ENCODE measurements around the gene PLEK2. TPM values are rescaled to one million over a fixed set of nuclear protein-coding genes. Genes with fewer than 3 reads are reported as not detected.

The PLEK2 gene
- total and polyA plus RNA-seq, 2 experiments from 2014 or later, result 1.0 to 2.2 TPM

- TF ChIP-seq ZNF462 (CRISPR knock-in tag; IDR thresholded peaks at IDR 0.05), result no peak
- no peak for TF ChIP-seq NANOG (IDR thresholded peaks at IDR 0.05; ENCODE audit: borderline replicate concordance)
- no peak for TF ChIP-seq EZH2 (IDR thresholded peaks at IDR 0.05; ENCODE audit: low read depth, unreplicated experiment)
These were observed 6.6 kb upstream of the PLEK2 start (continued) for GRCh38 chr14:67418401-67419191.

- no peak overlapping the region for H3K27ac ChIP-seq (ENCODE audit: low read depth)
- no peaks in the 10 kb centered on the region for H3K4me1 ChIP-seq (ENCODE audit: insufficient read depth)
- Mint-ChIP-seq H3K4me1 (no peaks in the 10 kb centered on the region), H3K27me3 (ENCODE audit: insufficient read depth, low read depth, poor library complexity) (peaks cover 3% of the 10 kb centered on the region), H3K27ac (no peak overlapping the region), H3K36me3 (ENCODE audit: low read depth) (no peaks in the 10 kb centered on the region), H3K9me3 (no peaks in the 10 kb centered on the region), H3K4me3 (no peak overlapping the region)
- no peaks in the 10 kb centered on the region for H3K9me2 ChIP-seq (ENCODE audit: insufficient read depth)
- ATAC-seq (no peak), DNase-seq (ENCODE audit: low spot score) (no peak)
- H3K27me3 ChIP-seq (ENCODE audit: insufficient read depth), result peaks cover 13% of the 10 kb centered on the region
- H2AFZ ChIP-seq, result no peak overlapping the region
- H3K79me2 ChIP-seq (replicated peaks; ENCODE audit: insufficient read depth), result no peaks in the 10 kb centered on the region
- H3F3A ChIP-seq (replicated peaks; ENCODE audit: low read depth), result no peaks in the 10 kb centered on the region
- H4K20me1 ChIP-seq (replicated peaks; ENCODE audit: insufficient read depth), result no peaks in the 10 kb centered on the region
- H3K4me3 ChIP-seq, result no peak overlapping the region
- H3K36me3 ChIP-seq (ENCODE audit: insufficient read depth), result no peaks in the 10 kb centered on the region
- H3K4me2 ChIP-seq, result no peak overlapping the region
- TF ChIP-seq NANOG (IDR thresholded peaks at IDR 0.05; ENCODE audit: borderline replicate concordance) (no peak), ZNF114 (CRISPR knock-in tag; IDR thresholded peaks at IDR 0.05) (no peak), CREB1 (CRISPR knock-in tag; IDR thresholded peaks at IDR 0.05; ENCODE audit: low read depth) (no peak), EZH2phosphoT487 (IDR thresholded peaks at IDR 0.05; ENCODE audit: unreplicated experiment) (no peak), CTCF (conservative IDR thresholded peaks at IDR 0.05; ENCODE audit: low read depth in 2 of 2) (no peak), STAT1 (IDR thresholded peaks at IDR 0.05; ENCODE audit: unreplicated experiment) (no peak)
These were observed 5.7 kb upstream of the PLEK2 start for GRCh38 chr14:67417633-67418032.
